A549 (cell line): ENCODE measurements around the gene PROCA1. TPM values are rescaled to one million over a fixed set of nuclear protein-coding genes. Genes with fewer than 3 reads are reported as not detected.

Experiments used
- ATAC-seq, 2 experiments: fragments of 200-7000 bp in 1 of 2; fragments of >200 bp in 1 of 2; cut with Nextera tagmentation in 1 of 2; cut with Tn5 transposase in 1 of 2; 3 replicates each; pipeline versions ENCODE4 v1.8.0 to v1.9.1; 2018 to 2020; ENCODE audit warnings: mild to moderate bottlenecking in 1 of 2, moderate library complexity in 1 of 2
- CTCF ChIA-PET: fragments of 300-600 bp; sonication (Branson Sonifier 250); formaldehyde crosslinking; extraction: SDS; loops from one replicate; lab custom pipeline; 2021; ENCODE audit warnings: antibody characterized with exemption, inconsistent platforms; lab: Yijun Ruan, JAX
- POLR2A ChIA-PET: fragments of 350-600 bp; formaldehyde crosslinking; extraction: SDS; loops from one replicate; lab custom pipeline; 2021; ENCODE audit warnings: antibody characterized with exemption, inconsistent platforms; lab: Yijun Ruan, JAX
- DNase-seq, 2 experiments: peaks; one replicate each; pipeline versions ENCODE4 v3.0.0 to v3.0.0-alpha.2; 2011 to 2016; ENCODE audit warnings: low read depth in 1 of 2, low spot score in 1 of 2
- FAIRE-seq: peaks from 2 replicates; lab custom pipeline; 2011; peaks lifted over from hg19 to GRCh38; lab: Jason Lieb, UNC
- H3K27ac ChIP-seq, 2 experiments: fragments of >200 bp; sonication (Bioruptor Twin); formaldehyde crosslinking; 3 replicates each; pipeline ENCODE4 v1.5.1; 2016 to 2017
- H3K4me1 ChIP-seq: fragments of >200 bp; sonication (Bioruptor Twin); formaldehyde crosslinking; 3 replicates; pipeline ENCODE4 v1.6.1; 2016
- H3K4me2 ChIP-seq: fragments of >200 bp; sonication (Bioruptor Twin); formaldehyde crosslinking; 3 replicates; pipeline ENCODE4 v1.6.1; 2016
- H3K4me3 ChIP-seq: fragments of >200 bp; sonication (Bioruptor Twin); formaldehyde crosslinking; 3 replicates; pipeline ENCODE4 v1.5.1; 2016
- H3K9me3 ChIP-seq: fragments of >200 bp; sonication (Bioruptor Twin); formaldehyde crosslinking; 3 replicates; pipeline ENCODE4 v1.6.1; 2016
- CBX8 ChIP-seq: fragments of 200-600 bp; sonication (generic); IDR thresholded peaks from 2 replicates; pipeline ENCODE4 v1.6.1; 2016
- CEBPB ChIP-seq, 2 experiments: fragments of >200 bp in 1 of 2; sonication (Bioruptor Twin) in 1 of 2; formaldehyde crosslinking in 1 of 2; IDR thresholded peaks; 2 replicates each; pipeline ENCODE4 v1.6.1; 2012 to 2016
- CHD4 ChIP-seq: fragments of 200-600 bp; sonication (generic); IDR thresholded peaks from 2 replicates; pipeline ENCODE4 v1.6.1; 2016; ENCODE audit warnings: antibody characterized with exemption, mild to moderate bottlenecking, borderline replicate concordance
- EHMT2 ChIP-seq: fragments of 200-600 bp; sonication (generic); IDR thresholded peaks from 2 replicates; pipeline ENCODE4 v1.6.1; 2016; ENCODE audit warnings: antibody characterized with exemption, low read depth, mild to moderate bottlenecking, moderate library complexity
- FOSL2 ChIP-seq, 2 experiments: fragments of 450-650 bp in 1 of 2; fragments of >200 bp in 1 of 2; sonication (Bioruptor Twin) in 1 of 2; formaldehyde crosslinking; IDR thresholded peaks; 2 replicates each; pipeline versions ENCODE4 v1.5.0 to v1.6.1; 2016 to 2020; ENCODE audit warnings: mild to moderate bottlenecking in 1 of 2, moderate library complexity in 1 of 2
- FOXS1 ChIP-seq: fragments of 250-450 bp; sonication (Bioruptor Pico); IDR thresholded peaks from 2 replicates; pipeline ENCODE4 v1.5.0; 2020; ENCODE audit warnings: mild to moderate bottlenecking, moderate library complexity
- HDAC2 ChIP-seq: fragments of 200-600 bp; sonication (generic); IDR thresholded peaks from 2 replicates; pipeline ENCODE4 v1.6.1; 2016
- HOXB13 ChIP-seq: fragments of 250-450 bp; sonication (Bioruptor Pico); IDR thresholded peaks from 2 replicates; pipeline ENCODE4 v1.5.0; 2020; ENCODE audit warnings: low read depth, mild to moderate bottlenecking, moderate library complexity
- HOXB5 ChIP-seq: fragments of 250-450 bp; sonication (Bioruptor Pico); IDR thresholded peaks from 2 replicates; pipeline ENCODE4 v1.5.0; 2020; ENCODE audit warnings: mild to moderate bottlenecking, moderate library complexity
- JUNB ChIP-seq: fragments of >200 bp; sonication (Bioruptor Twin); formaldehyde crosslinking; IDR thresholded peaks from 2 replicates; pipeline ENCODE4 v1.6.1; 2016
- KDM1A ChIP-seq: fragments of 200-600 bp; sonication (generic); IDR thresholded peaks from 2 replicates; pipeline ENCODE4 v1.6.1; 2016; ENCODE audit warnings: low read depth, mild to moderate bottlenecking
- KDM5A ChIP-seq: fragments of 200-600 bp; sonication (generic); IDR thresholded peaks from 2 replicates; pipeline ENCODE4 v1.6.1; 2016; ENCODE audit warnings: antibody characterized with exemption, mild to moderate bottlenecking
- MYC ChIP-seq: IDR thresholded peaks from 2 replicates; pipeline ENCODE4 v1.6.1; 2012; ENCODE audit warnings: mild to moderate bottlenecking, inconsistent platforms, low read length, improper control_type of control experiment, borderline replicate concordance
- PHF8 ChIP-seq: fragments of 200-600 bp; sonication (generic); IDR thresholded peaks from 2 replicates; pipeline ENCODE4 v1.6.1; 2016; ENCODE audit warnings: low read depth, mild to moderate bottlenecking, antibody characterized with exemption, moderate library complexity, borderline replicate concordance
- RARB ChIP-seq: fragments of 250-450 bp; sonication (Bioruptor Pico); IDR thresholded peaks from 2 replicates; pipeline ENCODE4 v1.8.0; 2021; ENCODE audit warnings: mild to moderate bottlenecking, moderate library complexity
- RNF2 ChIP-seq: fragments of 200-600 bp; sonication (generic); IDR thresholded peaks from 2 replicates; pipeline ENCODE4 v1.6.1; 2016; ENCODE audit warnings: low read depth, mild to moderate bottlenecking, antibody characterized with exemption, moderate library complexity, borderline replicate concordance
- TFCP2L1 ChIP-seq: fragments of 250-450 bp; sonication (Bioruptor Pico); IDR thresholded peaks from 2 replicates; pipeline ENCODE4 v1.5.0; 2021; ENCODE audit warnings: mild to moderate bottlenecking
- ZC3H11A ChIP-seq: fragments of 450-650 bp; IDR thresholded peaks from 2 replicates; pipeline ENCODE4 v1.6.1; 2014; ENCODE audit warnings: antibody characterized with exemption, mild to moderate bottlenecking
- ZNF302 ChIP-seq: fragments of 250-450 bp; sonication (Bioruptor Pico); IDR thresholded peaks from 2 replicates; pipeline ENCODE4 v1.9.0; 2021; ENCODE audit warnings: inconsistent platforms, mild to moderate bottlenecking, moderate library complexity
- WGBS: methylation state at CpG from one replicate; pipeline ENCODE4 v1.1.6; 2017; ENCODE audit errors: missing lambda C conversion rate; 5-methylcytosine and 5-hydroxymethylcytosine counted together
- polyA plus RNA-seq, 4 experiments: library from polyadenylated mRNA; depleted of rRNA in 3 of 4; stranded (reverse); fragments of >200 nt; fragmentation: RNase III in 1 of 4; extraction: RNeasy Plus Mini Kit Qiagen cat#74134 plus additional on column Dnase treatment in 1 of 4; gene quantifications; 2 replicates in 3 of 4; 3 replicates in 1 of 4; pipeline ENCODE4 v1.2.3, GENCODE V29; 2011 to 2017
- TF ChIP-seq, protein P1 (sequence below): IDR thresholded peaks from 2 replicates; pipeline ENCODE4 v1.6.1; 2012

The PROCA1 gene
- polyA plus RNA-seq, 2 of the 4 experiments (the other 2 are of a cell fraction) = 4.0 to 4.9 TPM

DNA sequence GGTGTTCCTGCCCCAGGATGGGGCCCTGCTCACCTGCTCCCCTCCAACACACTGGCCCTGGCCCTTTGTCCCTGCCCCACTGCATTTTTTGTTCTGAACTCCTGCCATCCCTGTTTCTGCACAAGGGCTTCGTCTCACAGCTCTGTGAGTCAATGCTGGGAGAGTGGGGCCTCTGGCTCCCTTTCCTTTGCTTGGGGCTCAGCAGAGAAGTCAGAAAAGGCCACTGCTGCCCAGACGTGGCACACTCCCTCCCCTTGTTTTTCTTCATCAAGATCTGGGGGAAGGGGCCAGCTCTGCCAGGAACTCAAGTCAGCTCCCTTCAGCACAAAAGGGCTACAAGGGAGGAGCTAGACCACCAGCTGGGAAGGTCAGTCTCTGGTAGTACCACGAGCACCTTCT, 8.9 kb downstream of the PROCA1 start:
- 63% methylated on average over 3 of the region's 3 CpGs for WGBS
- CTCF ChIA-PET = interaction anchor here (0.9 to 31.4 kb wide), 6 partner anchors 6 to 415 kb away, joined by 3 to 335 read pairs (median 5); partner anchors contain the start of gene PROCA1
- FAIRE-seq (no peak), ATAC-seq (no peak), DNase-seq (no peak)
- no peak for TF ChIP-seq MYC
- TF ChIP-seq TFCP2L1 (CRISPR knock-in tag) = no peak
- no peak for TF ChIP-seq JUNB
- no peak for TF ChIP-seq CEBPB (IDR thresholded peaks at IDR 0.05)
- TF ChIP-seq RNF2 = no peak
- TF ChIP-seq ZC3H11A = no peak
- no peak for TF ChIP-seq HOXB13 (CRISPR knock-in tag)
- TF ChIP-seq FOXS1 (CRISPR knock-in tag) = no peak
- TF ChIP-seq FOSL2 (IDR thresholded peaks at IDR 0.05) = no peak
- TF ChIP-seq FOSL2 (CRISPR knock-in tag; IDR thresholded peaks at IDR 0.05) = no peak
- no peak for TF ChIP-seq ZNF302 (CRISPR knock-in tag)
- no peak for TF ChIP-seq HDAC2
- TF ChIP-seq PHF8 = no peak
- TF ChIP-seq KDM5A = no peak
- no peak for TF ChIP-seq HOXB5 (CRISPR knock-in tag)
- TF ChIP-seq KDM1A = no peak
- TF ChIP-seq RARB (CRISPR knock-in tag) = no peak
- TF ChIP-seq CBX8 = no peak
- TF ChIP-seq, protein P1, sequence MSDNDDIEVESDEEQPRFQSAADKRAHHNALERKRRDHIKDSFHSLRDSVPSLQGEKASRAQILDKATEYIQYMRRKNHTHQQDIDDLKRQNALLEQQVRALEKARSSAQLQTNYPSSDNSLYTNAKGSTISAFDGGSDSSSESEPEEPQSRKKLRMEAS = no peak
- no peak overlapping the region for H3K27ac ChIP-seq
- no peak overlapping the region for H3K4me2 ChIP-seq
- peaks cover 19% of the 10 kb centered on the region for H3K4me1 ChIP-seq
- H3K4me3 ChIP-seq = no peak overlapping the region
- no peaks in the 10 kb centered on the region for H3K9me3 ChIP-seq
- POLR2A ChIA-PET = interaction anchor here (1.5 to 2.3 kb wide), 2 partner anchors 9 to 17 kb away, joined by 7 to 15 read pairs; partner anchors contain the start of genes PROCA1 and RPL23A

DNA sequence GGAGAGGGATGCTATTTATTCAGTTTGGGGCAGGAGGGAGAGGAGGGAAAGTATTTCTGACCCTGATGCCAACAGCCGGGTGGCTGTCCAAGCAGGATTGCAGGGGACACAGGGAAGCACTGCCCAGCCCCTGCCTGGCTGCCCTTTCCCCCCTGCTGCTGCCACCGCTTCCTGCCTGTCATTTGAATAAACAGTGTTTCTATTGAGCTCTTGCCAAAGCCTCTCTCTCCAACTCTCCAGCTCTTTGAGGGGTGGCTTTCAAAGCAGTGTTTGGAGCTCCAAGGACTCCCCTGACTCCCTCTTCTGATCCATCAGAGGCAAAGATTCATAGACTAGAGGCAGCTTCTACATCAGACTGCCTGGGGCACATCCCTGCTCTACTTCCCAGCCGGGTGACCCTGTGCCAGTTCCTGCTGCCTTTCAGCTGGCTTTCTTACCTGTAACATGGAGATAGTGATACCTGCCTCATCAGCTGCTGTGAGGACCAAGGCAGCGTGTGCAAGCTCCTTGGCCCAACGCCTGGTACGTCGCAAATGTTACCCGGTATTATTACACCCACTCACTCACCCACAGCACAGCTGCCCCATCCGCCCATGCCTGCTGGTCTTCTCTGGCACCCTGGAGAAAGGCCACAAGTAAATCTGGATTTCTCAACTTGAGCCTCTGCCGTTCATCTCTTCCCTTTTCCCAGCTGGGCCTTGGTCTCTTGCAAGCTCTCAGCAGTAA, 9.5 kb downstream of the PROCA1 start:
- FAIRE-seq (no peak), ATAC-seq (no peak), DNase-seq (no peak)
- H3K27ac ChIP-seq = no peak overlapping the region
- POLR2A ChIA-PET = interaction anchor here (1.5 to 2.3 kb wide), 2 partner anchors 9 to 17 kb away, joined by 7 to 15 read pairs; partner anchors contain the start of genes PROCA1 and RPL23A
- 82% methylated on average over 10 of the region's 10 CpGs for WGBS
- peaks cover 24% of the 10 kb centered on the region for H3K4me1 ChIP-seq
- no peak overlapping the region for H3K4me2 ChIP-seq
- CTCF ChIA-PET = interaction anchor here (0.9 to 31.4 kb wide), 6 partner anchors 6 to 415 kb away, joined by 3 to 335 read pairs (median 5); partner anchors contain the start of gene PROCA1
- no peaks in the 10 kb centered on the region for H3K9me3 ChIP-seq
- TF ChIP-seq CHD4 (no peak), EHMT2 (no peak)
- no peak overlapping the region for H3K4me3 ChIP-seq

DNA sequence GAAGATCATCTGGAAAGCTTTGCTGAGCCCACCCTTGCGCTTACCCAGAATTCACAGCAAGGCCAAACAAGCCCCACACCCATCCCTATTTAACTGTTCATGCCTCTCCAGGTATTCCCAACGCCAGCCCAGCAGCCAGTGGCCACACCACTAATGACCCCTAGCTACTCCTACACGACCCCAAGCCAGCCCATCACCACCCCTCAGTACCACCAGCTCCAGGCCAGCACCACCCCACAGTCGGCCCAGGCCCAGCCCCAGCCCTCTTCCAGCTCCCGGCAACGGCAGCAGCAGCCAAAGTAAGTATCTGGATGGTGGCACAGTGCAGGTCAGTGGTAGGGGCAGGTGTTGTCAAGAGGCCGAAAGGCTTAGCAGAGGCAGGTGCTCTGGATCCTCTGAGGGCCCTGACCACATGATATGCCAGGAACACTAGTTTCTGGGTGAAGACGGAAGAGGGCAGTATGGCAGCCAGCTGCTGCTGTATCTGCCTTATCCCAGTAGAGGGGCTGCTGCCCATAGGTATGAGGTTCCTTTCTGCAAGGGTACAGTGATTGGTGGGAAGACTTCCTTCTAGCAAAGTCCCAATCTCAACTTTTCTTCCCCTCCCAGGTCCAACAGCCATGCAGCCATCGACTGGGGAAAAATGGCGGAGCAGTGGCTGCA, 10.7 kb downstream of the PROCA1 start:
- H3K9me3 ChIP-seq = no peaks in the 10 kb centered on the region
- TF ChIP-seq MYC = no peak
- TF ChIP-seq HDAC2 = no peak
- DNase-seq = no peak
- peaks cover 35% of the 10 kb centered on the region for H3K4me1 ChIP-seq
- CTCF ChIA-PET = interaction anchor here (17.6 to 31.4 kb wide), 2 partner anchors 8 to 11 kb away, joined by 335 read pairs; partner anchors contain the start of gene PROCA1
- ATAC-seq = no peak
- WGBS = 90% methylated on average over 9 of the region's 10 CpGs
- H3K4me2 ChIP-seq = no peak overlapping the region
- H3K4me3 ChIP-seq = no peak overlapping the region
- FAIRE-seq = no peak
- no peak overlapping the region for H3K27ac ChIP-seq
- POLR2A ChIA-PET = interaction anchor here (0.7 to 2.3 kb wide), 2 partner anchors 9 to 11 kb away, joined by 3 to 15 read pairs; partner anchors contain the start of gene PROCA1
